A549 (cell line): Measurements from ENCODE around the gene TRAPPC2.

Experiments
- CTCF ChIP-seq: fragments of >200 bp; sonication (Bioruptor Twin); formaldehyde crosslinking; IDR thresholded peaks from 3 replicates; pipeline ENCODE4 v1.5.1; 2016
- RARB ChIP-seq: fragments of 250-450 bp; sonication (Bioruptor Pico); IDR thresholded peaks from 2 replicates; pipeline ENCODE4 v1.8.0; 2021; ENCODE audit warnings: mild to moderate bottlenecking, moderate library complexity
- USF2 ChIP-seq: fragments of 450-650 bp; IDR thresholded peaks from 2 replicates; pipeline ENCODE4 v1.6.1; 2014; ENCODE audit warnings: antibody characterized with exemption

GRCh38 chrX:13717700-13718472 is 16.5 kb downstream of the TRAPPC2 start:
- TF ChIP-seq CTCF, result no peak
- TF ChIP-seq USF2, result no peak
- TF ChIP-seq RARB, result no peak
